ENCODE results near the gene CCDC167.
A peak's percentile ranks its signal among the peaks of the same experiment; 100 is the strongest.
"Not testable (repeated sequence)": the region's sequence is repeated elsewhere in the genome, so short reads cannot be mapped to it uniquely, and the experiment has no call there.

Gene CCDC167

DNA sequence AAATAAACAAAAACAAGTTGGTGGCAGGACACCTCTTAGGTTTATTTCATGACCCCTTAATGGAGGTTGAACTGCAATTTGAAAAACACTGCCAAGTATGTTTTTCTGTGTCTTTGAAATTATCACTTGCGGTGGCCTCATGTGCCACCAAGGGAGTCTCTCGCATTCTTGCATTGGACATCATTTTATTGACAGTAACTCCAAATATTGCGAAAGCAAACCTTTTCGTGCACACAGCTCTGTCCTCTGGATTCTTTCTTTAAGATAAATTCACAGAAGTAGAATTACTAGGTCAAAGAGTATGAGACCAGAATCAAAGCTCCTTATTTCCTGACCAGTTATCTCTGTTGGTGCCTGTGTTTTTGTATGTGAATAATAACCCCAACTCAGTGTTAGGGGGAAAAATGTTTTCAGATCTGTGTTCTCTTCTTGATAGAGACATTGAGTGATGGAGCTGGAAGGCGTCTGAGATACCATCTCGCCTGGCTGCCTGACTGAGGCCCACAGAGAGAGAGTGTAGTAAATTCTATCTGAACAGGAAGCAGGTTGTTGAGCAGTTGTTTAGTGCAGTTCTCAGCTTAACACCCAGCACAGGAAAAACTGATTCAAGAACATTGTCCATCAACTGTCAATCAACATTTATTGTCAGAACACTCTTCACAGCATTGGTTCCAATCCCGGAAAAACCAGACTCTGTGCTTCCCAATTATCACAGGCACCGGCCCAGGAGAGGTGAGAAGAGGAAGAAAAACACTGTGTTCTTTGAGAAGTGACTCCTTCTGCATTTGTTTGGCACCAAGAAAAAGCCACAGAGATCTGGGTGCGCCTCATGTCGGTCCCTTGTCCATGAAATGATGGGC, 2.2 kb upstream of the CCDC167 start:
- Mint-ChIP-seq H3K9me3 (peaks cover 5% of the 10 kb centered on the region), H3K27ac (no peak overlapping the region), H3K4me1 (peaks cover 31% of the 10 kb centered on the region), H3K4me3 (no peak overlapping the region), H3K36me3 (ENCODE audit: low read depth) (no peaks in the 10 kb centered on the region), H3K27me3 (ENCODE audit: low read depth, poor library complexity) (peaks cover 20% of the 10 kb centered on the region)
- no peak for DNase-seq
- no peak for TF ChIP-seq CTCF (IDR thresholded peaks at IDR 0.05)

- DNase-seq; H3K9me3 Mint-ChIP-seq; H3K27ac Mint-ChIP-seq; H3K36me3 Mint-ChIP-seq (ENCODE audit: low read depth); H3K4me3 Mint-ChIP-seq: not testable (repeated sequence)
- Mint-ChIP-seq H3K27me3 (ENCODE audit: low read depth, poor library complexity) (peaks cover 20% of the 10 kb centered on the region), H3K4me1 (peaks cover 31% of the 10 kb centered on the region)
Measured at GRCh38 chr6:37500904-37501303, 1.2 kb upstream of the CCDC167 start.

DNA sequence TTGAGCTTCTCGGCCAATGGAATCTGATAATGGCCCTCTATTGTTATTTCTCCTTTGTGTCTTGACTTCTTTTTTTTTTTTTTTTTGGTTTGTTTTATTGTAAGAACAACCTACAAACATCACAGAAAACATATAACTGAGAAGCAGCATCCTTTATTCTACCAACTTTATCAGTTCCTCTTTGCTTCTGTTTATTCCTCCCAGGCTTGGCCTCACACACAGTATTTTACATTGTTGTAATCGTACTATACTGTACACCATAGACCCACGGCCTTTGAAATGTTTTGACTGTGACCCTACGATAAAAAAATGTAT, 558 bp upstream of the CCDC167 start:
- Mint-ChIP-seq H3K36me3 (ENCODE audit: low read depth) (no peaks in the 10 kb centered on the region), H3K9me3 (peaks cover 5% of the 10 kb centered on the region), H3K4me1 (peaks cover 31% of the 10 kb centered on the region), H3K27me3 (ENCODE audit: low read depth, poor library complexity) (peaks cover 16% of the 10 kb centered on the region), H3K27ac (no peak overlapping the region), H3K4me3 (peak overlapping the region; percentile 94)
- TF ChIP-seq CTCF (IDR thresholded peaks at IDR 0.05), result no peak
- DNase-seq, result no peak

GRCh38 chr6:37496951-37497885, 2.5 kb downstream of the CCDC167 start:
- Mint-ChIP-seq H3K9me3 (peaks cover 5% of the 10 kb centered on the region), H3K4me3 (peak overlapping the region; percentile 3), H3K27ac (no peak overlapping the region), H3K36me3 (ENCODE audit: low read depth) (no peaks in the 10 kb centered on the region), H3K4me1 (peaks cover 40% of the 10 kb centered on the region), H3K27me3 (ENCODE audit: low read depth, poor library complexity) (peaks cover 20% of the 10 kb centered on the region)
- no peak for TF ChIP-seq CTCF (IDR thresholded peaks at IDR 0.05)
- no peak for DNase-seq

- Mint-ChIP-seq H3K27me3 (ENCODE audit: low read depth, poor library complexity) (peaks cover 33% of the 10 kb centered on the region), H3K4me1 (peaks cover 48% of the 10 kb centered on the region), H3K9me3 (peaks cover 2% of the 10 kb centered on the region), H3K4me3 (no peak overlapping the region), H3K27ac (no peak overlapping the region), H3K36me3 (ENCODE audit: low read depth) (no peaks in the 10 kb centered on the region)
- no peak for DNase-seq
- TF ChIP-seq CTCF (IDR thresholded peaks at IDR 0.05), result no peak
Measured at GRCh38 chr6:37495244-37495934, 4.3 kb downstream of the CCDC167 start.

DNA sequence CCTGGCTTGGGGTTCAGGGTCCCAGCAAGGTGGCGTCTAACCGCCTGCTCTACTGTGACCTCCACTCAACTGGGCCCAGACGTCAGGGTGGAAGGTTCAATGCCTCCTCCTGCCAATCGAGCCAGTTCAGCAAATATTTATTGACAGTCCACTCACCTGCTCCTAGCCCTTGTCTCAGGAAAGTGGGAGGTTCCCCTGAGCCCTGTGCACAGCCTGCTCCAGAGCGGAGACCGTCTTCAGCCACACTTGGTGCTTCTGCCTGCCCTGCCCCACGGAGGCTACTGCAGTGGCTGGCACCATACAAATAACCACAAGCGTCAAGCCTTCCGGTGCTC, 6.1 kb downstream of the CCDC167 start:
- no peak for DNase-seq
- peaks cover 43% of the 10 kb centered on the region for H3K4me1 Mint-ChIP-seq
- H3K36me3 Mint-ChIP-seq (ENCODE audit: low read depth), result peaks cover 1% of the 10 kb centered on the region
- TF ChIP-seq CTCF (IDR thresholded peaks at IDR 0.05), result no peak
- no peak overlapping the region for H3K27ac Mint-ChIP-seq
- peaks cover 35% of the 10 kb centered on the region for H3K27me3 Mint-ChIP-seq (ENCODE audit: low read depth, poor library complexity)
- no peaks in the 10 kb centered on the region for H3K9me3 Mint-ChIP-seq
- H3K4me3 Mint-ChIP-seq, result no peak overlapping the region

Data from nephron progenitor cell (in vitro differentiated cells).